GM12865 (cell line): ENCODE data around the gene CXorf65.
A peak's percentile ranks its signal among the peaks of the same experiment; 100 is the strongest.

Experiments
- DNase-seq: peaks from one replicate; pipeline ENCODE4 v3.0.0; 2010; ENCODE audit warnings: low read depth
- H3K4me3 ChIP-seq: 2 replicates; pipeline ENCODE4 v1.5.1; 2011; ENCODE audit warnings: mild to moderate bottlenecking, low read depth, low read length, control low read depth
- TF ChIP-seq, protein P1 (sequence below): IDR thresholded peaks from 2 replicates; pipeline ENCODE4 v1.5.1; 2011; ENCODE audit warnings: low read length, control low read depth, low read depth, inconsistent platforms; ENCODE audit not compliant: insufficient read depth; ENCODE audit errors: missing control alignments

CXorf65 gene

DNA sequence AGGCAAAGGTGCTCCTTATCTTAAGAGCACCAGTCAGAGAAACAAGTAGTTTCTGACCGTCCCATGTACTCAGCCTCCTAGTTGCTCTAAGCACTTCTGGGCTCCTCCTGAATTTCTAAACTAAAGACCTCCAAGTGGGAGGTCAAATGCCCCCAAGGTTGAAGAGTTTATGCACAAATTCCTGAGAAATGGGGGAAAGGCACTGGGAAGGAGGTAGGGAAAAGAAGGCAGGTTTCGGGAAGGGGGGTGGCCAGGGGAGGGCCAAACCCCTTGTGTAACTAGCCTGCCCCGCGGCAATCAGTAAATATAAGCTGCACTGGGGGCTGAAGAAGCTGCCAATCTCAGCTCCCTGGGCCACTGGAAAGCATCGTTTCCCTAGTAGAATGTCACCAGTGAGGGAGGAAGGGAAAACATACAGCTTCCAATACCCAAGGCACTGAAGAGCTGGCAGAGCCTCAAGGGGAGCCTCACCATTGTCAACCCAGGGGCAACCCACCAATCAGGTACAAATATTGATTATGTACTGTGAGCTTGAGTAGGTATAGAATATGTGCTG lies 7.5 kb downstream of the CXorf65 start:
- DNase-seq, result no peak
- TF ChIP-seq, protein P1, sequence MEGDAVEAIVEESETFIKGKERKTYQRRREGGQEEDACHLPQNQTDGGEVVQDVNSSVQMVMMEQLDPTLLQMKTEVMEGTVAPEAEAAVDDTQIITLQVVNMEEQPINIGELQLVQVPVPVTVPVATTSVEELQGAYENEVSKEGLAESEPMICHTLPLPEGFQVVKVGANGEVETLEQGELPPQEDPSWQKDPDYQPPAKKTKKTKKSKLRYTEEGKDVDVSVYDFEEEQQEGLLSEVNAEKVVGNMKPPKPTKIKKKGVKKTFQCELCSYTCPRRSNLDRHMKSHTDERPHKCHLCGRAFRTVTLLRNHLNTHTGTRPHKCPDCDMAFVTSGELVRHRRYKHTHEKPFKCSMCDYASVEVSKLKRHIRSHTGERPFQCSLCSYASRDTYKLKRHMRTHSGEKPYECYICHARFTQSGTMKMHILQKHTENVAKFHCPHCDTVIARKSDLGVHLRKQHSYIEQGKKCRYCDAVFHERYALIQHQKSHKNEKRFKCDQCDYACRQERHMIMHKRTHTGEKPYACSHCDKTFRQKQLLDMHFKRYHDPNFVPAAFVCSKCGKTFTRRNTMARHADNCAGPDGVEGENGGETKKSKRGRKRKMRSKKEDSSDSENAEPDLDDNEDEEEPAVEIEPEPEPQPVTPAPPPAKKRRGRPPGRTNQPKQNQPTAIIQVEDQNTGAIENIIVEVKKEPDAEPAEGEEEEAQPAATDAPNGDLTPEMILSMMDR, result no peak
- H3K4me3 ChIP-seq, result no peak overlapping the region

DNA sequence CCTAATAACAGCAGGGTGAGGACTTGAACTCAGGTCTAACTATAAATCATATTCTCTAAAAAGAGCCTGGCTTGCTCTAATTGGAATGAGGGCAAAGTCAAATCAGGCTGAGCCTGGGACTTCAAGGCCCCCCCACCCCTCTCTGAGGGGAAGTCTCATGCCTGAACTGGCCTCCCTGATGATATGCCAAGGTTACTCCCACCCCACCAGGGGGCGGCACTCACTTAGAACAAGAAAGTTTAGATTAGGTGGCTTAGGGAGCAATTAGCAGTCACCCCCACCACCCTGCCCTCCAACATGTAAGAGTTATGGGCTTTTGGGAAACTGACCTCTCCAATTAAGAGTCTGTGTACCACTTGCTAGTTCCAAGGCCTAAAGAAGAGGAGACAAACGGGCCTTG lies 8.2 kb downstream of the CXorf65 start:
- TF ChIP-seq, protein P1, result peak; percentile 55
- H3K4me3 ChIP-seq, result no peak overlapping the region
- peak; percentile 76 for DNase-seq

DNA sequence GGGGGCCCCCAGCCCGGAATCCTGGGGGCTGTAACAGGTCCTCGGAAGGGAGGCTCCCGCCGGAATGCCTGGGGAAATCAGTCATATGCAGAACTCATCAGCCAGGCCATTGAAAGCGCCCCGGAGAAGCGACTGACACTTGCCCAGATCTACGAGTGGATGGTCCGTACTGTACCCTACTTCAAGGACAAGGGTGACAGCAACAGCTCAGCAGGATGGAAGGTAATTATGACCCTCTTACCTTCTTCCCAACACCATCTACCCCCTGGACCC lies 9.8 kb downstream of the CXorf65 start:
- peak overlapping the region; percentile 81 for H3K4me3 ChIP-seq
- no peak for DNase-seq
- TF ChIP-seq, protein P1, result no peak

DNA sequence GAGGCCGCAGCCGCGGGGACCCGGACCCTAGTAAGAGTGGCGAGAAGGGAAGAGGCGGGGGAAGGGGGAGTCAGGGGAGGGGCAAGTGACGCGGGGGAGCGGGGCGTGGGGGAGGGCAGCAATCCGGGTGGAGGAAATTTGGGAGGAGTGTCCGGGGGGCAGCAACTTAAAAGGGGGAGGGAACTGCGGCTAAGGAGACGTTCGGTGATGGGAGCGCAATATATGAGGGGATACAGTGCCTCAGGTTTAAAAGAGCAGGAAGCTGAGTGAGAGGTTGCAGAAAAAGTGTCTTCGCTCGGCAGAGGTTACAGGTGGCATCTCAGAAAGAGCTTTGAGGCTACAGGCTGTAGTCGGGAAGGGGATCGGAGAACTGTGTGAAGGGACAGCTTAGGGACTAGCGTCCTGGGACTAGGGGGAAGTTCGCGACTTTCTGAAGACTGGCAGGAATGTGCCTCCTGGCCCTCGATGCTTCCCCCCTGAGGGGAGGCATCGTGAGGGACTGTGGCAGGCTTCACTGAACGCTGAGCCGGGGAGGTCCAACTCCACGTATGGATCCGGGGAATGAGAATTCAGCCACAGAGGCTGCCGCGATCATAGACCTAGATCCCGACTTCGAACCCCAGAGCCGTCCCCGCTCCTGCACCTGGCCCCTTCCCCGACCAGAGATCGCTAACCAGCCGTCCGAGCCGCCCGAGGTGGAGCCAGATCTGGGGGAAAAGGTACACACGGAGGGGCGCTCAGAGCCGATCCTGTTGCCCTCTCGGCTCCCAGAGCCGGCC lies 10.4 kb downstream of the CXorf65 start:
- peak; percentile 54 for DNase-seq
- peak overlapping the region; percentile 81 for H3K4me3 ChIP-seq
- TF ChIP-seq, protein P1, result no peak

DNA sequence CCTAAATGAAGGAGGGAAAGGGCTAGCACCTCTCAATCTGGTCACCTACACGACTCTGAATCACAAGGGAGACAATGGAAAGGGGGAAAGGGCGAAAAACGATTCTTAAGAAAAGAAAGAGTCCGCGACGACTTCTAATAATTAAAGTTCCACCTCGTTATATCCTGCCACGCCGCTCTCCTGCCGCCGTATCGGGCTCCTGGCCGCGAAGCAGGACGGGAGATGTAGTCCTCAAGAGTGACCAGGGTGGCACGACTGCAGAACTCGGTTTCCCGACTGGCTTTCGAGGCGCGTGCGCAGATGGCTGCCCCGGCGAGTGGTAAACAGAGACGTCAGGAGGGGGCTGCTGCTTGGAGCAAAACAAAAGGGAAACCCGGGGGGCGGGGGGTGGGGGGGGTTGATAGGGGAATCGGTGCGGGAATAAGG lies 11.0 kb downstream of the CXorf65 start, which contains the start of gene FOXO4:
FOXO4 (plus strand) TSS at position 297 of the 426 bp plus-strand sequence. CDS start 678 bp downstream, outside the sequence.
- peak; percentile 90 for DNase-seq
- H3K4me3 ChIP-seq, result peak within 1 kb of the TSS; percentile 81
- TF ChIP-seq, protein P1, result no peak

DNA sequence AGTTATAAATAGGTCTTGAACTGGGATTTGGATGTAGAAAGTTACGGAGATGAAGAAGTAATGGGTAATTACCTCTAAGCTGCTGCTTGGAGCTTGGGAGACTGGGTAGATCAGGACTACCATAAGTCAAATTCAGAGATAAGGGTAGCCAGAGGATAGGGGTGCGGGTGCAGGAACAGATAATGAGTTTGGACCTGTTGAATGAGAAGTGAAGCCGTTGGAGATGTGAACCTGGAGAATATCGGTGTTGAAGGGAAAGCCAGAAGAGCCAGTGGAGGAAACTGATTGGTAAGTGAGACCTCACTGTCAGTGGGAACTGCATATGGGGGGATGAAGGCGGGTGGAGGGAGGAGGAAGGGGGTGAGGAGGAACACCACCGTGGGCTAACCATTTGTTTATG lies 11.5 kb downstream of the CXorf65 start:
- TF ChIP-seq, protein P1, result no peak
- no peak for DNase-seq
- H3K4me3 ChIP-seq, result peak overlapping the region; percentile 81
